ENCODE data around the gene MYH11.

Gene MYH11

GRCh38 chr16:15856901-15857698, at the start of gene MYH11:
Gene MYH11, minus strand, starts transcription at chr16:15857028. Its CDS starts 18,776 bp downstream, at chr16:15838252.
- no peak for DNase-seq (ENCODE audit: low read depth)

DNA sequence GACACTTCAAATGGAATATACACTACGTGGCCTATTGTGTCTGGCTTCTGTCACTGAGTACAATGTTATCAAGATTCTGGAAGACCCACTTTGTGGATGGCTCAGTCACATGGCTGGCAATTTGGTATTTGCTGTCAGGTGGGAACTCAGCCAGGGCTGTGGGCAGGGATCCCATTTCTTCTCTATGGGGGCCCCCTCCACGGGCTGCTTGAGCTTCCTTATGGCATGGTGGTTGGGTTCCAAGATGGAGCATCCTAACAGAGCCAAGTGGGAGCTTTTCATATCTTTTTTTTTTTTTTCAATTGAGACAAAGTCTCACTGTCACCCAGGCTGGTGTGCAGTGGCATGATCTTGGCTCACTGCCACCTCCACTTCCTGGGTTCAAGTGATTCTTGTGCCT, 49.6 kb upstream of the MYH11 start:
- DNase-seq (ENCODE audit: low read depth), result no peak

DNA sequence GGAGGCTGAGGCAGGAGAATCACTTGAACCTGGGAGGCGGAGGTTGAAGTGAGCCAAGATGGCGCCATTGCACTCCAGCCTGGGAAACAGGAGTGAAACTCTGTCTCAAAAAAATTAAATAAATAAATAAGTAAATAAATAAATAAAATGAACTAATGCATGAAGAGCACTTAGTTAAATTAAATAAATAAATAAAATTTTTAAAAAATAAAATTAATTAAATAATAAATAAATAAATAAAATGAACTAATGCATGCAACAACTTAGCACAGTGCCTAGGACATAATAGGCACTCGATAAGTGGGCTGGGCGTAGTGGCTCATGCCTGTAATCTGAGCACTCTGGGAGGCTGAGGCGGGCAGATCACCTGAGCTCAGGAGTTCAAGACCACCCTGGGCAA, 47.1 kb upstream of the MYH11 start:
- DNase-seq (ENCODE audit: low read depth), result no peak

DNA sequence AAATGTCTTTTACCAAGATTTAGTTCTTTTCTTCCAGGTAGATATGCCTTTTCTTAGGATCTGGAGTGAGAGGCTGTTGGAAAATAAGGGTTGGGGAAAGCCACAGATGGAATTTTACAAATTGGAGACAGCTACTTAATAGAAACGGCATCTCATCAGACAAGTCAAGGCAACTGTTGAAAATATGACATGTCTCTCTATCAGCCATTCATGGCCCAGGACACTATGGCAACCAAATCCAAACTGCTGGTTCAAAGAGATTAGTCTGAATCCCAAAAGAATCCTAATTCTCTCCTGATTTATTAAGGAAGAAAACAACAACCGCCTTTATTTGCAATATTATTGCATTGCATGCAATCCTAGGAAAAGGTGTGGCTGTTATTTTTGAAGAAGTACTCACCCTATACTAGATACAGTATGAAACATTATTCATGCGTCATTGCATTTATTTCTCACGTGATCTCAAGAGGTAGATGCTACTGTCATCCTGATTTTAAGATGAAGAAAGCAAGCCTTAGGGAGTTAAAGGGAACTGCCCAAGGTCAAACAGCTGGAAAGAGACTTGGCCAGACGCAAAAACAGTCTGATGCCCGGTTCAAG, 44.2 kb upstream of the MYH11 start:
- no peak for DNase-seq (ENCODE audit: low read depth)

GRCh38 chr16:15900357-15900756, 43.5 kb upstream of the MYH11 start:
- no peak for DNase-seq (ENCODE audit: low read depth)

GRCh38 chr16:15899538-15900100, 42.8 kb upstream of the MYH11 start:
- no peak for DNase-seq (ENCODE audit: low read depth)

DNA sequence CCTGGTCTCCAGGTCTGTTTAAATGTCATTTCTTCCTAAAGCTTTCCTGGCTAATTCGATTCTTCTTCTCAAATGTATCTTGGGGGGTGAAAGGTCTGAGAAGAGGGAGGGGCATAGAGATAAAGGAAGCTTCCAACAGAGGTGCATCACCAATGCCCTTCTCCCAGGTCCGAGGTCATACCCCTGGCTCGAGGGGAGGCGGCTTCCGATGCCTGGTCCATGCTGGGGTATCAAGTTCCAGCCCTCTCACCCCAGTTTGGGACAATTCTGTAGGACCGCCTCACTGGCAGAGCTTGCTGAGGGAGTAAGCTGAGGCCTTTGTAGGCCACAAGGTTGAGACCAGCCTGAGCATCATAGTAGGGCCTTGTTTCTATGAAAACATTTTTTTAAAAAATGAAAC, 41.8 kb upstream of the MYH11 start:
- DNase-seq (ENCODE audit: low read depth), result no peak

- no peak for DNase-seq (ENCODE audit: low read depth)
These were observed 41.0 kb upstream of the MYH11 start for GRCh38 chr16:15897834-15898254.

DNA sequence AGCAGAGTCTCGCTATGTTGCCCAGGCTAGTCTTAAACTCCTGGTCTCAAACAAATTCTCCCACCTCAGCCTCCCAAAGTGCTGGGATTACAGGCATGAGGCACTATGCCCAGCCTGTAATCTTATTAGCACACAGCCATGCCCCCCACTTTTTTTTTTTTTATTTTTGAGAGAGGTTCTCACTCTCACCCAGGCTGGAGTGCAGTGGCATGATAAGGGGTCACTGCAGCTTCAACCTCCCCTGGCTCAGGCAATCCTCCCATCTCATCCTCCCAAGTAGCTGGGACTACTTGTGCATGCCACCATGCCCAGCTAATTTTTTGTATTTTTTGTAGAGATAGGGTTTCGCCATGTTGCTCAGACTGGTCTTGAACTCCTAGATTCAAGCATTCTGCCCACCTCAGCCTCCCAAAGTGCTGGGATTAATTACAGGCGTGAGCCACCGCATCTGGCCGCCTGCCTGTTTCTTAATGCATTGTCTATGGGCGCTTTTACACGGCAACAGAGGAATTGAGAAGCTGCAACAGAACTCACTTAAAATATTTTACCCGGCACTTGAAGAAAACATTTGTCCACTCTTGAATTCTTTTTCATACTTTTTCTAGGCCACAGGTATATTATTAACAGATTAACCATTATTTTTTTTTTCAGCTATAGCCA, 40.4 kb upstream of the MYH11 start:
- no peak for DNase-seq (ENCODE audit: low read depth)

- DNase-seq (ENCODE audit: low read depth), result no peak
These were observed 37.9 kb upstream of the MYH11 start for GRCh38 chr16:15894571-15895374.

GRCh38 chr16:15891508-15891907, 34.7 kb upstream of the MYH11 start:
- DNase-seq (ENCODE audit: low read depth), result no peak

GRCh38 chr16:15888072-15888976, 31.5 kb upstream of the MYH11 start, which contains the start of gene CEP20:
Gene CEP20, minus strand, starts transcription at chr16:15888603. Its CDS starts 18 bp downstream, at chr16:15888585.
- peak; percentile 99 for DNase-seq (ENCODE audit: low read depth)

GRCh38 chr16:15887283-15887682, 30.5 kb upstream of the MYH11 start:
- no peak for DNase-seq (ENCODE audit: low read depth)

DNA sequence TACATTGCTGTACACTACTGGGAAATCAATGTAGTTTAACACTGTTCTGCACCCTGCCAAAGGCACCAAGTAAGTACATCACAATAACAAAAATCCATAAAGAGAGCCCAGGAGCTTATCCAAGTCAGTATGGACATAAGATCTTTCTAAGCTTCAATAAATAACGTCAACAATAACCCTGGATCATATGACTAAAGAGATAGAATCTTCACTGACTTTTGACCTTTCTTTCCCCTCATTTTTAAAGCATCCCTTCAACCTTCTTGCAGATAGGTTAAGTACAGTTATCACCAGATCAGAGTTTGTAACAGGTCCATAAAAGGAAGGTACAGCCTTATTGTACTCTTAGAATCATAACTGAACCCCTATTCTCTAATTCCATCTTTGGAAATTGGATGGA, 29.2 kb upstream of the MYH11 start:
- DNase-seq (ENCODE audit: low read depth), result no peak

DNA sequence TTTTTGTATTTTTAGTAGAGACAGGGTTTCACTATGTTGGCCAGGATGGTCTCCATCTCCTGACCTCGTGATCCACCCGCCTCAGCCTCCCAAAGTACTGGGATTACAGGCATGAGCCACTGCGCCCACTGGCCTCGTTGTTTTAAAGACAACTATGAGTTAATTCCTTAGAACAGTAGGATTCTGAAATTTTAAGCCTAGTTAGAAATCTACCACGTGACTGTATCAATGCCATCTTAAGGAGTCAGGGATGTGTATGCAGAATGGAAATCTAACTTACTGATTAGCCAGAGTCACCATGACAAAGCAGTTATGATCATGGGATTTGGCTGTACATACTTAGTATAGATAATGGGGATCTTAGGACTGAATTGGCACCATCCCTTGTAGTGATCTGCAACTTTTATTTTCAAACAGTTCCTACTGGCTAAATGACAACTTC, 28.8 kb upstream of the MYH11 start:
- DNase-seq (ENCODE audit: low read depth), result no peak

DNA sequence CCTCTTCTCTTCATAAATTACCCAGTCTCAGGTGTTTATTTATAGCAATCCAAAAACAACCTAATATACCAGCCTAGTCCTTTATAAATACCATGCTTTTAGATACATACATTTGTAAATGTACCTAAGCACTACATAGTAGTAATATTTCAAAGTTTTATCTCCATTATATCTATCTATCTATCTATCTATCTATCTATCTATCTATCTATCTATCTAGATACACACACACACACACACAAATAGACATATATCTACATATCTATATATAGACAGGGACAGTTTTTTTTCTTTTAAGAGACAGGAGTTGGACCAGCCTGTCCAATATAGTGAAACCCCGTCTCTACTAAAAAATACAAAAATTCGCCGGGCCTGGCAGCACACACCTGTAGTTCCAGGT, 25.7 kb upstream of the MYH11 start:
- DNase-seq (ENCODE audit: low read depth), result no peak

- no peak for DNase-seq (ENCODE audit: low read depth)
These were observed 25.1 kb upstream of the MYH11 start for GRCh38 chr16:15881794-15882379.

- no peak for DNase-seq (ENCODE audit: low read depth)
These were observed 23.8 kb upstream of the MYH11 start for GRCh38 chr16:15880434-15881308.

DNA sequence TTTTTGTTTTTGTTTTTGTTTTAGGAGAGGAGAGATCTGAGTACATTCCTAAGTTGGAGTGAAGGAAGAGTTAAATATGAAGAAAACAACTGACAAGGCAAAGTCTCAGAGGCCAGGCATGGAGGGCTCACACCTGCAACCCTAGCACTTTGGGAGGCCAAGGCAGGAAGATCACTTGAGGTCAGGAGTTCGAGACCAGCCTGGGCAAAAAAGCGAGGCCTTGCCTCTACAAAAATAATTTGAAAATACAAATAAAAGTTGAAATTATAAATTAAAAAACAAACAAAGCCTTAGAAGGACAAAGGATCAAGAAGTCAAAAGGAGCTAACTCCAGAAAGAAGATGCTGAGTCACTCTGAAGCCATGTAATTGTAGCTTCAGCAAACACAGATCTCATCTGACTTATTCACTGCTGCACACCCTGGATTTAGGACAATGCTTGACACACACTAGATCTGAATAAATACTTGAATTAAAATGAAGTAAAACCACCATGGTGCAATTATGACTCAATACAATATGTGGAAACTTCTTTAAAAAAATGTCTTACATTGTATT, 22.5 kb upstream of the MYH11 start:
- DNase-seq (ENCODE audit: low read depth), result no peak
